Naive thymus-derived CD8-positive, alpha-beta T cell (primary cell): ENCODE data around the gene PIEZO2. TPM values are rescaled to one million over a fixed set of nuclear protein-coding genes. Genes with fewer than 3 reads are reported as not detected.

ENCODE experiments used
- ATAC-seq, 2 donors: fragments of 150-1000 bp; cut with Tn5 transposase in 1 of 2; sonication (Bioruptor Pico), chemical (Tn5 transposase) in 1 of 2; 1 replicate in 1 of 2; 2 replicates in 1 of 2; pipeline ENCODE4 v1.10.0; 2021; ENCODE audit warnings: mild to moderate bottlenecking in 2 of 2, moderate library complexity in 2 of 2
- POLR2A ChIA-PET: fragments of 350-600 bp; sonication (Branson Sonifier 250); formaldehyde crosslinking; loops from one replicate; lab custom pipeline; 2021; ENCODE audit warnings: antibody characterized with exemption; lab: Charles Lee
- DNase-seq, 10 donors: peaks; one replicate each; pipeline versions ENCODE4 v3.0.0 to v3.0.0-alpha.2; 2020 to 2022
- H3K27ac Mint-ChIP-seq, 10 donors: one replicate each; pipeline ENCODE4 v1.8.0; 2020 to 2022; ENCODE audit warnings: mild to moderate bottlenecking in 10 of 10, mixed read lengths in 10 of 10, moderate library complexity in 4 of 10, inconsistent platforms in 1 of 10
- H3K27me3 Mint-ChIP-seq, 5 donors: one replicate each; pipeline ENCODE4 v1.8.0; 2021 to 2022; ENCODE audit warnings: mixed read lengths in 5 of 5
- H3K36me3 Mint-ChIP-seq, 3 donors: one replicate each; pipeline ENCODE4 v1.8.0; 2020 to 2022; ENCODE audit warnings: mixed read lengths in 3 of 3, mild to moderate bottlenecking in 2 of 3, inconsistent platforms in 1 of 3
- H3K4me1 Mint-ChIP-seq, 4 donors: one replicate each; pipeline ENCODE4 v1.8.0; 2021 to 2022; ENCODE audit warnings: mixed read lengths in 4 of 4
- H3K4me3 Mint-ChIP-seq, 10 donors: one replicate each; pipeline ENCODE4 v1.8.0; 2020 to 2022; ENCODE audit warnings: mild to moderate bottlenecking in 10 of 10, mixed read lengths in 10 of 10, moderate library complexity in 6 of 10, inconsistent platforms in 1 of 10
- H3K9me3 Mint-ChIP-seq, 9 donors: one replicate each; pipeline ENCODE4 v1.8.0; 2020 to 2022; ENCODE audit warnings: mixed read lengths in 9 of 9, mild to moderate bottlenecking in 3 of 9, inconsistent platforms in 1 of 9, moderate library complexity in 1 of 9
- polyA plus RNA-seq, 3 donors: library from polyadenylated mRNA; unstranded; fragments of 300-500 nt; fragmentation: Illumina TruSeq; gene quantifications; one replicate each; pipeline ENCODE4 v1.2.3, GENCODE V29; 2021
- total RNA-seq, 8 experiments: library from RNA in 2 of 8; stranded (reverse) in 2 of 8; gene quantifications; one replicate each; pipeline ENCODE4 v1.2.3 and lab custom pipeline; 2021 to 2026

Gene PIEZO2
- total and polyA plus RNA-seq, 5 experiments from 2014 or later, result not detected

DNA sequence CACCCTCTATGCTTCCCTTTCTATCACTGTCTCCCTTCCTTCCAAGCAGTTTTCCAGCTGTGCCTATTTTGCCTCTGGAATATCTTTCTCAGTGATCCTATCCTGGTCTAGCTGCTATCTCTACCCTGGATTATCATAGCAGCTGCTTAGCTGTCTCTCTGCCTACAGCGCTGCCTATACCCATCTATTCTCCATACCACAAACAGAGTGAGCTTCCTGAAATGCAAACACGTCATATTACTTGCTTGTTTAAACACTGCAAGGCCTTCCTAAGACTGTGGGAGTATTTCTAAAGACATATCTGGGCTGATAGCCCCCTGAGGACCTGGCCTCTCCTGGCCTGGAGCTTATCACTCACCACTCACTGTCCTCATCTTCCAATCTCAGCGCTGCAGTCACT, 403.4 kb downstream of the PIEZO2 start:
- H3K27ac Mint-ChIP-seq, result no peak overlapping the region
- no peak overlapping the region for H3K4me3 Mint-ChIP-seq
- H3K36me3 Mint-ChIP-seq, result no peaks in the 10 kb centered on the region
- ATAC-seq, result no peak
- peaks cover 0 to 5% (median 0%) of the 10 kb centered on the region in 4 donors for H3K4me1 Mint-ChIP-seq
- H3K9me3 Mint-ChIP-seq, result no peaks in the 10 kb centered on the region
- DNase-seq, result no peak
- POLR2A ChIA-PET, result no interaction called here
- H3K27me3 Mint-ChIP-seq, result no peaks in the 10 kb centered on the region

DNA sequence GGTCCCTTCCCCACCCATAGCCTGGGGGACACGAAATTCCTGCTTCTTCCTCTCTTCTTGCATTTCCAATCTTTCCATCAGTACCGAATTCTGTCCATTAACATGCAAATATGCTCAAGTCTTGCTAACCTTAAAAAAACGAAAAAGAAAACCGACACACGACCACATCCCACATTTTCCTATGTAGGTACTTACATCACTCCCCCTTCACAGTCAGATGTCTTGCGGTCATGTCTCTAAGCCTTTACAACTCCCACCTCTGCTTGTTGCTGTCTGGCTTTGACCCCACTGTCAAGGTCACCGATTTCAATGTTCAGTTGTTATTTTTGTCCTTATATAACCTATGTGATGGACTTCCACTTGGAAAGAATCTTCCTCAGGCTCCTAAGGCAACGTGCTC, 404.1 kb downstream of the PIEZO2 start:
- DNase-seq (no peak), ATAC-seq (no peak)
- H3K9me3 Mint-ChIP-seq, result no peaks in the 10 kb centered on the region
- H3K4me1 Mint-ChIP-seq, result peaks cover 0 to 5% (median 0%) of the 10 kb centered on the region in 4 donors
- H3K36me3 Mint-ChIP-seq, result no peaks in the 10 kb centered on the region
- no peaks in the 10 kb centered on the region for H3K27me3 Mint-ChIP-seq
- no peak overlapping the region for H3K27ac Mint-ChIP-seq
- POLR2A ChIA-PET, result no interaction called here
- no peak overlapping the region for H3K4me3 Mint-ChIP-seq

DNA sequence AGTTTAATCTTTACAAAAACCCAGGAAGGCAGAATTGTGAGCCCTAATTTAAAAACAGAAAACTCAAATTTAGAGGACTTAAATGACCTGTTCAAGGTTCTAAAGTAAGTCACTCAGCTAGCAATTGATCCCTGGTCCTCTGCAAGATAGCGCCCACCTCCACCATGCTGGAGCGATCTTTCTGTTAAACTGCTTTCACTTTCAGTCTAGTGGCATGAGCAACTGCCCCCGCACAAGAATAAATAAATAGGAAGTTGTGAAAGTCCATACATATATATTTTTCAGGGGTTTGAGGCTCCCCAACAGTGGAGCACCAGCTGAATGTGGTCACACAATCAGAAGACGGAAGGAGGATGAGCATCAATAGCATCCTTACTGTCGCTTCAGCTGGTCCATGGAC, 405.6 kb downstream of the PIEZO2 start:
- ATAC-seq (no peak), DNase-seq (no peak)
- Mint-ChIP-seq H3K27me3 (no peaks in the 10 kb centered on the region), H3K27ac (no peak overlapping the region), H3K4me3 (peak overlapping the region in 5 of 10 donors; percentile 2 to 40 (median 27)), H3K9me3 (no peaks in the 10 kb centered on the region), H3K36me3 (no peaks in the 10 kb centered on the region), H3K4me1 (peaks cover 0 to 5% (median 0%) of the 10 kb centered on the region in 4 donors)
- POLR2A ChIA-PET, result no interaction called here

DNA sequence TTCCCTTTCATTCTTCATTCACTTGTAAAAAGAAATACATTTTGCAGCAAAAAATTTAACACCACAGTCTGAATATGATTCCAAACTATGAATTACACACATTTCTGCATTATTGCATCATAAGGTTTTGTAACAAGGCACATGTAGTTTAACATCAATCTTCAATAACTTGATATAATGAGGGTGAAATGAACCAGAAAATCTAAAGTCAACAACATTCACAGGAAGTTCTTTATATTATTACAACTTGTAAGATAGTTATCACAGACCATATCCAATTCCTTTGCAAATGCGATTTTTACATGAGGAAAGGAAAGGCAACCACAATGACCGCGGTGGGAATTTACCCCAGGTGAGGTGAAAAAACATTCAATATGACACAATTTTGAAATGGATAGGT, 410.2 kb downstream of the PIEZO2 start:
- no peak overlapping the region for H3K4me3 Mint-ChIP-seq
- peaks cover 0 to 1% (median 0%) of the 10 kb centered on the region in 5 donors for H3K27me3 Mint-ChIP-seq
- DNase-seq, result no peak
- H3K4me1 Mint-ChIP-seq, result peaks cover 0 to 5% (median 0%) of the 10 kb centered on the region in 4 donors
- H3K9me3 Mint-ChIP-seq, result no peaks in the 10 kb centered on the region
- POLR2A ChIA-PET, result no interaction called here
- no peak for ATAC-seq
- no peak overlapping the region for H3K27ac Mint-ChIP-seq
- no peaks in the 10 kb centered on the region for H3K36me3 Mint-ChIP-seq

DNA sequence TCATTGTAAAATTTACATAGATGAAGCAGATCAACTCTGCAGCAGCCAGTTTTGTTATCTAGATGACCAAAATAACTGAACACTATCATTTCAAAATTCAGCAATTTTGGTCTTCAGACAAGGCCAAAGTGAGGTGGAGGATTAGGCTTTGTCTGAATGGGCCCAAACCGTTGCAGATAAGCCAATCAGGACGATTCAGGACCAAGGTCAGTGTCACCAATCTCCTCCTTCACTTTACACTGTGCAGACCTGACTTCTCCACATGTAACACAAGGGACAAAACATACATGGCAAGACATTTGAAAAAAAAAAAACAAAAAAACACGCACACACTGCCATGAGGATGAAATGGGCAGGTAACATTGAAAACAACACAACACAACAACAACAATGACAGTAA, 412.4 kb downstream of the PIEZO2 start:
- POLR2A ChIA-PET, result no interaction called here
- Mint-ChIP-seq H3K27ac (no peak overlapping the region), H3K27me3 (peaks cover 0 to 5% (median 1%) of the 10 kb centered on the region in 5 donors), H3K4me3 (no peak overlapping the region), H3K4me1 (no peaks in the 10 kb centered on the region), H3K9me3 (no peaks in the 10 kb centered on the region), H3K36me3 (no peaks in the 10 kb centered on the region)
- ATAC-seq (no peak), DNase-seq (no peak)

DNA sequence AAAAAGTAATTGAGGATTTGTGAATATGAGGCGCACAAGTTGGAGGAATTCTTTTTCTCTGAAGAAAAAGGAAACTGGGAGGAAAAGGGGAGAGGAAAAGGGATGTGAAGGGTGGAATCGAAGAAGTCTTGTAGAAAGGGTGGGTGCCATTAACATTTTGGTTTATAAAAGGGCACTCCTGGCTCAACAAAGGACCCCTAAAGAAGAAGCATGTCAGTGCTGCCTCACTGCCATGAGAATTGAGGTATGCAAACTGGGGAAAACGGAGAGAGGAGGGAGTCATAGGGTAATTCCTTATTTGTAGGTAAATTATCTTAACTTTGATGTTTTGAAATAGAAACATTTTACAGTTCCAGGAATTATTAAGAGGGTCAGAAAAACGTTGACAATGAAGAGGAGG, 416.4 kb downstream of the PIEZO2 start:
- Mint-ChIP-seq H3K9me3 (no peaks in the 10 kb centered on the region), H3K4me1 (no peaks in the 10 kb centered on the region), H3K27ac (no peak overlapping the region), H3K36me3 (no peaks in the 10 kb centered on the region), H3K4me3 (no peak overlapping the region), H3K27me3 (peaks cover 0 to 5% (median 1%) of the 10 kb centered on the region in 5 donors)
- POLR2A ChIA-PET, result no interaction called here
- no peak for DNase-seq
- ATAC-seq, result no peak

DNA sequence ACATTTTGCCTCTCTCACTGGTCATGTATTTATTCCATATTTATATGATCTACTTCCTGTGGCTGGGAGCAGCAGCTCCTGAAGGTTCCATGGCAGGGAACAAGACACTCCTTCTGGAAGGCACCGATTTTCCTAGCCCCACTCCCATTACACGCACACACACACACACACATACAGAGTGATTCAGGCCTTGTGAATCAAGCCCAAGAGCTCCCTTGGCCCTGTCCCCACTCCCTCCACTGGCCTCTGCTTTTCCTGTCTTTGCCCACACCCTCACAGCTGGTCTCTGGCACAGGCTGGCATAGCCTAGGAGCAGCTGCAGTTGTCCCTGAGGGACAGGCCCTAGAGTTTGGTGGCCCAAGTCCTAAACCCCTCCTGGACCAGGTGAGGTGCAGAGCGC, 421.9 kb downstream of the PIEZO2 start:
- POLR2A ChIA-PET, result no interaction called here
- no peak overlapping the region for H3K27ac Mint-ChIP-seq
- H3K27me3 Mint-ChIP-seq, result peaks cover 11 to 28% (median 17%) of the 10 kb centered on the region in 5 donors
- H3K36me3 Mint-ChIP-seq, result peaks cover 0 to 1% (median 0%) of the 10 kb centered on the region in 3 donors
- no peaks in the 10 kb centered on the region for H3K9me3 Mint-ChIP-seq
- H3K4me1 Mint-ChIP-seq, result peaks cover 0 to 4% (median 0%) of the 10 kb centered on the region in 4 donors
- no peak overlapping the region for H3K4me3 Mint-ChIP-seq
- DNase-seq (no peak), ATAC-seq (no peak)

DNA sequence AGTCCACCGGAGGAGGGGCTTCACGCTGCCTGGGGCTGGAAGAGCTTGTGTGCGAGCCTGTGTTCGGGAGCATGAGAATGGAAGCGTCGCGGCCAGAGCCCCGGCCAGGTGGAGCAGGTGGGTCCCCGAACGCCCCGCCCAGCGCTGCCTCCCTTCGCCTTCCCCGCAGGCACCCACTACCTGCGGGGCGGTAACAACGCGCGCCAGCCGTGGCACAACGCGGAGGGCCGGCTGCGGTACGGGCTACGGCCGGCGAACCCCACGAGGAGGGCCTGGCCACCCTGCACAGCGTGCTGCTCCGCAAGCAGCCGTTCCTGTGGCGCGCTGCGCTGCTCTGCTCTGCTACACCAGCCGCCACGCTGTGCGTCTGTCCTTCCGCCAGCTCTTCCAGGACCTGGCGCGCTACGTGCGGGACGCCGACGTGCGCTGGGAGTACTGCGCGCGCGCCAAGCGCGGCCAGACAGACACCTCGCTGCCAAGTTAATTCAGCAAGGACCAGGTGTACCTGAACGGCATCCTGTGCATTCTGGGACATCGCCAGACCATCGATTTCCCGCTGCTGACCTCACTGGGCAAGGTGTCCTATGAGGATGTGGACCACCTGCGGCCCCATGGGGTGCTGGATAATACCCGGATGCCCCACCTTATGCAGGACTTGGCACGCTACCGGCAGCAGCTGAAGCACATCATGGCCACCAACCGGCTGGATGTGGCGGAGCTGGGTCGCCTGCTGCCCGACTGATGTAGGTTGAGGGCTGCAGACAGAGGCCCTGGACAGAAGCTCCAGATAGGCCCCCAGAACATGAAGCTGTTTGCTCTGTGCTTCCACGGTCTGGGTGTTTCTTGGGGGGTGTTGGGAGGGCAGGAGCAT, 422.9 kb downstream of the PIEZO2 start:
- DNase-seq (no peak), ATAC-seq (no peak)
- no peak overlapping the region for H3K27ac Mint-ChIP-seq
- POLR2A ChIA-PET, result no interaction called here
- peaks cover 0 to 4% (median 0%) of the 10 kb centered on the region in 4 donors for H3K4me1 Mint-ChIP-seq
- H3K36me3 Mint-ChIP-seq, result peaks cover 0 to 1% (median 0%) of the 10 kb centered on the region in 3 donors
- peak overlapping the region in 1 of 10 donors; percentile 24 for H3K4me3 Mint-ChIP-seq
- H3K27me3 Mint-ChIP-seq, result peaks cover 14 to 31% (median 20%) of the 10 kb centered on the region in 5 donors
- peaks cover 0 to 4% (median 0%) of the 10 kb centered on the region in 9 donors for H3K9me3 Mint-ChIP-seq

DNA sequence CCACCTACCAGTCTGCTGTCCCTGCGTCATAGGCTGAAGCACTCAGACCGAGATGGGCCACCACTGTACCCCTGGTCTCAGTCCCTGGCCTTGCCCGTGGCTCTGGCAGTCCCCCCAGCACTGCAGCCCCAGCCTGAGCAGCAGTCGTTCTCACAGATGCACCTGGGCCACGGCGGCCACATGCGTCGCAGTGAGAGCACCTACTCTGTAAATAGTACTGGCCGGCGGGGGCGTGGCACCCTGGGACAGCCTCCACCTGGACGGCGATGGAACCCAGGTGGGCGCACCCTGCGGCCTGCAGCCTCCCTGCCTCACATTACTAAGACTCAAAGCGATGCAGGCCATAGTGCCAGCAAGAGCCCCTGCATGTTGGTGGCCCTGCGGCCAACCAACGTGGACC, 424.7 kb downstream of the PIEZO2 start:
- Mint-ChIP-seq H3K27ac (no peak overlapping the region), H3K27me3 (peaks cover 16 to 37% (median 21%) of the 10 kb centered on the region in 5 donors), H3K36me3 (peaks cover 0 to 1% (median 0%) of the 10 kb centered on the region in 3 donors), H3K4me3 (no peak overlapping the region), H3K9me3 (peaks cover 0 to 4% (median 0%) of the 10 kb centered on the region in 9 donors), H3K4me1 (peaks cover 0 to 4% (median 0%) of the 10 kb centered on the region in 4 donors)
- POLR2A ChIA-PET, result no interaction called here
- DNase-seq, result no peak
- ATAC-seq, result no peak

DNA sequence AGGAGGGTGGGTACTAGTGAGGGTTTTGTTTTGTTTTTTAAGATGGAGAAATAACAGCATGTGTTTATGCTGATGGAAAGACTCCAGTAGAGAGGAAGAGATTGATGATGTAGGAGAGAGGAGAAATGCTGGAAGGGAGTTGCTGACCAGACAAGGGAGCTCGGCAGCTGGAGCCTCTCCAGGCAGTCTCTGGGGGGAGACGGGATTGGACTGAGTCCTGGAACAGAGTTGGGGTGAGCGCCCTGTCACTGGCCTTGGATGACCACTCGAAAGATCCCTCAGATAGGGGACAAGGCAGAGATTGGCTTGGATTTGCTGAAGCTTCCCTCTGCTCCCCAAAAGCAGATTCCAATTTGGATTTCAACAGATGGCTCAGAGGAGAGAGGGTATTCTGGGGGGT, 425.9 kb downstream of the PIEZO2 start:
- peaks cover 0 to 1% (median 0%) of the 10 kb centered on the region in 3 donors for H3K36me3 Mint-ChIP-seq
- POLR2A ChIA-PET, result no interaction called here
- H3K27me3 Mint-ChIP-seq, result peaks cover 16 to 37% (median 21%) of the 10 kb centered on the region in 5 donors
- peaks cover 0 to 4% (median 0%) of the 10 kb centered on the region in 9 donors for H3K9me3 Mint-ChIP-seq
- no peak overlapping the region for H3K4me3 Mint-ChIP-seq
- H3K4me1 Mint-ChIP-seq, result peaks cover 0 to 4% (median 0%) of the 10 kb centered on the region in 4 donors
- H3K27ac Mint-ChIP-seq, result peak overlapping the region in 1 of 10 donors; percentile 18
- ATAC-seq, result no peak
- DNase-seq, result no peak

DNA sequence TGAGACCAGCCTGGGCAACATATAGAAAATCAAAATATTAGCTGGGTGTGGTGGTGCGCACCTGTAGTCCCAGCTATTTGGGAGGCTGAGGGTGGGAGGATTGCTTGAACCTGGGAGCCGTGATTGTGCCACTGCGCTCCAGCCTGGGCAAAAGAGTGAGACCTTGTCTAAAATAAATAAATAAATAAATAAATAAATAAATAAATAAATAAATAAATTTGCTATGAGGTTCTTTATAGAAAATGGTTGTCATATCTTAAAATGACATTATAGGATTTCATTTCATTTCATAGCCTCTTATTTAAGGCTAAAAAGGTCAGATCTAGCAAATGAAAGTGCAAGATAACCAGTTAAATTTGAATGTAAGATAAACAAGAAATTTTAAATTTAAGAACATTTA, 430.6 kb downstream of the PIEZO2 start:
- Mint-ChIP-seq H3K36me3 (peaks cover 0 to 1% (median 0%) of the 10 kb centered on the region in 3 donors), H3K27ac (no peak overlapping the region), H3K4me3 (no peak overlapping the region), H3K9me3 (peaks cover 0 to 4% (median 0%) of the 10 kb centered on the region in 9 donors), H3K27me3 (peaks cover 6 to 22% (median 11%) of the 10 kb centered on the region in 5 donors), H3K4me1 (no peaks in the 10 kb centered on the region)
- no peak for DNase-seq
- no peak for ATAC-seq
- POLR2A ChIA-PET, result no interaction called here

DNA sequence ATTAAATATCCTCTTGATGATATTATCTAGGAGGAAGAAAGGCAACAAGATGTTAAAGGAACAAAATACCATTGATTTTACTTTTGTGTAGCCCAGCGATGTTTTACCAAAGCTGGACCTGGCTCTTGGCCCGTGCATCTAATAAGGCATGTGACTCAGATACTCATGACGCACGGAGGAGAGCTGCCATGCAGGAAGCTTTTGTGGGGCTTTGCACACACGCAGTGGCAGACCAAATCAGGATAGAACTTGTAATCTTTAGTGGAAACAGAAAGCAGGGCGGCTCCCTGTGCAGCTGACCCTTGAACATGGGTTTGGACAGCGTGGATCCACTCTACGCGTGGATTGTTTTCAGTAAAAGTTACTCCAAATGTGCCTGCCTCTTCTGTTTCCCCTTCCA, 433.6 kb downstream of the PIEZO2 start:
- ATAC-seq, result no peak
- no peak for DNase-seq
- H3K27ac Mint-ChIP-seq, result no peak overlapping the region
- no peaks in the 10 kb centered on the region for H3K9me3 Mint-ChIP-seq
- H3K36me3 Mint-ChIP-seq, result no peaks in the 10 kb centered on the region
- H3K4me1 Mint-ChIP-seq, result no peaks in the 10 kb centered on the region
- no peak overlapping the region for H3K4me3 Mint-ChIP-seq
- POLR2A ChIA-PET, result no interaction called here
- H3K27me3 Mint-ChIP-seq, result peaks cover 0 to 2% (median 2%) of the 10 kb centered on the region in 5 donors

DNA sequence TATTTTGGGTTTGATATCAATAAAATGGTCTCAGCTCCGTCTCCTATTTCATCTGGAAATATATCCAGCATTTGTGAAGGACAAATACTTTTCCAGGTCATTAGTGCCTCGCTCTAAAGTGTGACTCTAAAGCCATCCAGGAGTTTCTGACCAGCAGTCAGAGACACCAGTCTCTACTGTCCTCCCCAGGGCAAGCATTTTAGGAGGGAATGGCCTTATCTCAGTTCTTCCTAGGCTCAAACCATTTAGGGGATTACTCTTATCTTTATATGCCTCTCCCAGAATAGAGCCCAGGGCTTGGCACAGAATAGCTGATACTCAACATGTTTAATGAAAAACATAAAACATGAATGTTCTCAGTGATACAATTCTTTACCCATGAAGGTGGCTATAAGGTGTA, 436.0 kb downstream of the PIEZO2 start:
- POLR2A ChIA-PET, result no interaction called here
- peaks cover 0 to 2% (median 0%) of the 10 kb centered on the region in 9 donors for H3K9me3 Mint-ChIP-seq
- H3K27me3 Mint-ChIP-seq, result peaks cover 0 to 6% (median 2%) of the 10 kb centered on the region in 5 donors
- no peaks in the 10 kb centered on the region for H3K36me3 Mint-ChIP-seq
- no peak overlapping the region for H3K4me3 Mint-ChIP-seq
- no peak for ATAC-seq
- no peak overlapping the region for H3K27ac Mint-ChIP-seq
- no peaks in the 10 kb centered on the region for H3K4me1 Mint-ChIP-seq
- DNase-seq, result no peak
